Measurements from ENCODE around the gene RFNG. TPM values are rescaled to one million over a fixed set of nuclear protein-coding genes. Genes with fewer than 3 reads are reported as not detected.

Gene RFNG
- total RNA-seq, 1 donor from 2014 or later: 35.8 TPM

GRCh38 chr17:82087961-82088837 is 36.6 kb upstream of the RFNG start:
- DNase-seq (ENCODE audit: low read depth): no peak
- no peak for TF ChIP-seq CTCF (conservative IDR thresholded peaks at IDR 0.05; ENCODE audit: low read depth, low read length)

DNA sequence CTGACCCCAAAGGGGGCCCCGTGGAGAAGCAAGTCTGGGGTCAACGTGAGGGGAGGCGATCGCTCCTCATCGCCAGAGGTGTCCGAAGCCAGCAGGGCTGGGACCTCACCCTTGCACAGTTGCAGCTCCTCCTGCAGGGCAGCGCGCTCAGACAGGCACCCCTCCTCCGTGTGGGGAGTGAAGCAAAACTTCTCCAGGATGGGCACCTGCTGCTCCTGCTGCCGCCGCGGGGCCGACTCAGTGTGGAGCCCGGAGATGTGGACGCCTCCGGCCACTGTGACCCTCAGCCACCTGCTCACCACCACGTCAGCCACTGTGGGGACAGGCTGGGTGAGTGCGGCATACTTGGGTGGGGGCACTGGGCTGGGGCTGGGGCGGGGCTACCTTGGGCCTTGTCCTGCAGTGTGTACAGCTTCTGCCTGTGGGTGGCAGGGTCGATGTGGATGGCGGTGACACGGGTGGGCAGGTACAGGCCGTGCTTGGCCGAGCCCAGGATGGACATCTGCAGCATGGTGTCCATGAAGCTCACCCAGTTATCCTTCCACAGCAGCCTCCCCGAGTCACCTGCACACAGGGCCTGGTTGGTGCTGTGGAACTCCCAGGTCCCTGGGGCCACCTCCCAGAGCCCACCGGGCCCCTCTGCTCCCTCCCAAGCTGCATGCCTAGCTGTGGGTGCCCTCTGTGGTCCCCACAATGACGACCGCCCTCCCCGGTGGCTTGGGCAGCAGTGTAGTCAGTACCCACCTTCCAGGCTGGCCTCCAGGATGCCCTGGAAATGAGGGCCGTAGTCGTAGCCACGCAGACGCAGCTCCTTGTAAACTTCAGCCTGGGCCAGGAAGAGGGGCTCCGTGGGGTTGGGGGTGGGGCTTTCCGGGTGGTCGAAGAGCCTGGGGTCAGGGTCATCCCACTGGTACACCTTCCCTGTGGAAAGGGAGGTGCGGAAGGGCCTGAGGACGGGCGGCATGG is 35.6 kb upstream of the RFNG start:
- no peak for TF ChIP-seq CTCF (conservative IDR thresholded peaks at IDR 0.05; ENCODE audit: low read depth, low read length)
- H3K4me3 ChIP-seq (ENCODE audit: low read depth, low read length): no peak overlapping the region
- no peak for DNase-seq (ENCODE audit: low read depth)

More at GRCh38 chr17:82087961-82088837, 36.6 kb upstream of the RFNG start:
- H3K4me3 ChIP-seq (ENCODE audit: low read depth, low read length): no peak overlapping the region

DNA sequence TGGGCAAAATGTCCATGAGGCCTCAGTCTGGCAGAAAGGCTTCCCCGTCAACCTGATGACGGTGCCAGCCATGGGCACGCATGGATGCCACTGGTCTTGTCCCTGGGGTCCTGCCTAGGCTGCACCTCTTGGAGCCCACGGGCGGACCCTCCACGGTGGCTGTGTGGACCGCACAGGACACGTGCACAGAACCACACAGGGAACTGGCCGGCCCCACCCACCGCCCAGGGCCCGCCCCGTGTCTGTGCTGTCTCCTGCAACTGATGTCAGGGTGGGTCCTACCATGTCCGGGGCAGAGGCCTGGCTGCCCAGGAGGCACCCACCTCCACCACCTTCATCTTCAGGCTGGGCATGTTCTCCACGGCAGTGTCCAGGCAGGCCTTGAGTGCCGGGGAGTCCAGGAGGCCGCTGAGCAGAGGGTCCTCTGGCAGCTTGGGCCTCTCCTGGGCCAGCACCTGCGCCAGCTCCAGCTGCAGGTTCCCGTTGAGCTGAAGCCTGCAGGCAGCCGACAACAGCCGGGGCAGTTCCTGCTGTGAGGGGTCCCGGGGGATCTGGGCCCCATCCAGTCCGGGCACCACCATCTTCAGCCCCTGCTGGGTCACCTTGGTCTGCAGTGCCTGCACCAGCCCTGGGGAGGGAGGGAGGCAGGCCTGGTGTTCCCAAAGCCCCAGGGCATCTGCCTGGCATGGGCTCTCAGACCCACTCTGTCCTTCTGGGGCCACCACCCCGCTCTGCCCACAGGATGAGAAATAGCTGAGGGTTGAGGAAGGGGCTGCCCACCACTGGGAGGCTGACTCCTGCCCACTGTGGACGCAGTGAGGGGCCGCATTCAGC is 34.5 kb upstream of the RFNG start:
- TF ChIP-seq CTCF (conservative IDR thresholded peaks at IDR 0.05; ENCODE audit: low read depth, low read length): no peak
- no peak for DNase-seq (ENCODE audit: low read depth)
- H3K4me3 ChIP-seq (ENCODE audit: low read depth, low read length): no peak overlapping the region

- H3K4me3 ChIP-seq (ENCODE audit: low read depth, low read length): no peak overlapping the region
- no peak for TF ChIP-seq CTCF (conservative IDR thresholded peaks at IDR 0.05; ENCODE audit: low read depth, low read length)
- DNase-seq (ENCODE audit: low read depth): no peak
These were observed 33.6 kb upstream of the RFNG start for GRCh38 chr17:82085031-82085861.

GRCh38 chr17:82084373-82085030 is 32.9 kb upstream of the RFNG start:
- no peak overlapping the region for H3K4me3 ChIP-seq (ENCODE audit: low read depth, low read length)
- DNase-seq (ENCODE audit: low read depth): no peak
- TF ChIP-seq CTCF (conservative IDR thresholded peaks at IDR 0.05; ENCODE audit: low read depth, low read length): no peak

Data from epithelial cell of proximal tubule (primary cell).